Nucleus accumbens (tissue), 56 donors: Measurements from ENCODE around the gene DPT.
A peak's percentile ranks its signal among the peaks of the same experiment; 100 is the strongest.
"Not testable (repeated sequence)": the region's sequence is repeated elsewhere in the genome, so short reads cannot be mapped to it uniquely, and the experiment has no call there.

Source experiments
- DNase-seq, 56 donors: peaks; one replicate each; lab custom pipeline; 2025; lab: John Stamatoyannopoulos, UW

The DPT gene

DNA sequence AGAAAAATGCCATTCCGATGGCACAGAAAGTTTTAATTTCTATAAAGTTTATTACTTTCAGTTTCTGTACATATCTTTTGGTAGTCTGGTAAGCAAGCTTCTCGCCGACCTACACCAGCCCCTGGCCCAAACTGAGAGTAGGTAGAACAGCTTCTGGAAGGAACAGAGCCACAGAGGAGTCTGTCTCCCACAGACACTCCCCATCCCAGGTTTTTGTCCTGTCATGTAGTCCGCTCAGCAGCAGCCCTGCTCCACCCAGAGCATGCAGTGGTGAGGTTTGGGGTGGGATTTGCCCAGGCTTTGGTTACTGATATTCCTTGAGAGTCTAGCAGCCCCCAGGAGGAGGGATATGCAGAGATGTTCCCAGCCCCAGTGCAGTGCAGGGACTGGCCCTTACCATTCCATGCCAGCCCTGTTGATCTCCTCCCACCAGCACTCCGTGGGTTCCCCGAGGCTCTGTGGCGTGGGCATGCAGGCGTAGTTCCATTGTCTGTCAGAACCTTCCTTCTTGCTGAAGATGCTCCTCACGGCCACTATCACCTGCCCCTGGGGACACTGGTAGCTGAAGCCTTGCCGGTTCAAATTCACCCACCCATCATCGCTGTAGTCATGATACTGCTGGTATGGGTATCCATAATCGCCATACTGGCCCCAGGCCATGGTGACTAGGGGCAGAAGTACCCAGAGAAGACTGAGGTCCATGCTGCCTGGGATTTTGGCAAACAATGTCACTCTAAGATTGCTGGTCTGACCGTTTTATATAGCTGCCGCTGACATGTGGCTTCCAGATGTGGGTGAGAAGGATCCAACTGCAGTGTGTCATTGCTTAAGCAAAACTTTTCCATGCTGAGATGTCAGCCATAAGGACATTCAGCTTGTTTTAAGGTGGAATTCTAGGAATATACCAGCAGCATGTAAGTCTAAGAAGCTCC is at the start of gene DPT:
TSS of gene DPT (minus strand) at position 734 of the 932 bp plus-strand sequence. CDS start at position 702, 32 bp downstream.
- DNase-seq, result no peak

DNA sequence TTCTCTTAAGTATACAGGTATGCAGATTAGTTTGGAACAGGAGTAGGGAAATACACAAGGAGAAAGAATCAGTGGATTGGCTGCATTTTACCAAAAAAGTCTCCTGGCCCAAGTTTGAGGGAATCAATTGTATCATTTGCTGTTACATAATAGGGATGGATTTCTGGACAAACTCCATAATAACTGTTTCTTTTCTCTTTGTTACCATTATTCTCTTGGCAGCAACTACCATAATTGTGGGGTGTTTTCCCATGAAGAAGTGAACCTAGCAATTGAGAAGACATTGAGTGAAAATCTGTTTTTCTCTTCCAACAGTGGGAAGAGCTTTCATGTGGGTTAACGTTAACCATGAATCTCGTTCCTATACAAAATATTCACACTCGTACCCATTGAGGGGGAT is 46.4 kb upstream of the DPT start:
- no peak for DNase-seq

DNA sequence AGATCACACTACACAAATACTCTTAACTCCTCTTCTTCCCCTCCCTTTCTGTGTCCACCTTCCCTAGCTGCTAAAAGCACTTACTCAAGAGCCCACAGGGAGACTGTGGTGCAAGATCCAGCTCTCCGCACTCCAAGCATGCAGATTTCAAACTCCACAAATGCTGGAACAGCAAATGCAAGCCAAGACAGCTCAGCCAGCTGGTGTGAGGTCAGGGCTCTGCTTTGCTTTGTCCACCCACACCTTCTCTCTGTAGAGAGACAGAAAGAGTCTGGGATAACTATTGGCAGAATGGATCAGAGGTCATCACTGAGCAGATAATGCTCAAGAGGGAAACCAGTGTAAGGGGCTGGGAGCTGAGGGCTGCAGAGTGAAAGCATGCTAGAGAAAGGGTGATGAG is 45.2 kb upstream of the DPT start:
- no peak for DNase-seq

- no peak for DNase-seq
Measured at GRCh38 chr1:168772428-168773060, 43.5 kb upstream of the DPT start.

- DNase-seq, result no peak
Measured at GRCh38 chr1:168771104-168771630, 42.2 kb upstream of the DPT start.

DNA sequence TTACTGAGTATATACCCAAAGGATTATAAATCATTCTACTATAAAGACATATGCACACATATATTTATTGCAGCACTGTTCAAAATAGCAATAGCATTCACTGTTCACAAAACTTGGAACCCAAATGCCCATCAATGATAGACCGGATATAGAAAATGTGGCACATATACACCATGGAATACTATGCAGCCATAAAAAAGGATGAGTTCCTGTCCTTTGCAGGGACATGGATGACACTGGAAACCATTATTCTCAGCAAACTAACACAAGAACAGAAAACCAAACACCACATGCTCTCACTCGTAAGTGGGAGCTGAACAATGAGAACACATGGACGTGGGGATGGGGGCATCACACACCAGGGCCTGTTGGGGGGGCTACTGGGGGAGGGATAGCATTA is 40.9 kb upstream of the DPT start:
- not testable (repeated sequence) for DNase-seq

DNA sequence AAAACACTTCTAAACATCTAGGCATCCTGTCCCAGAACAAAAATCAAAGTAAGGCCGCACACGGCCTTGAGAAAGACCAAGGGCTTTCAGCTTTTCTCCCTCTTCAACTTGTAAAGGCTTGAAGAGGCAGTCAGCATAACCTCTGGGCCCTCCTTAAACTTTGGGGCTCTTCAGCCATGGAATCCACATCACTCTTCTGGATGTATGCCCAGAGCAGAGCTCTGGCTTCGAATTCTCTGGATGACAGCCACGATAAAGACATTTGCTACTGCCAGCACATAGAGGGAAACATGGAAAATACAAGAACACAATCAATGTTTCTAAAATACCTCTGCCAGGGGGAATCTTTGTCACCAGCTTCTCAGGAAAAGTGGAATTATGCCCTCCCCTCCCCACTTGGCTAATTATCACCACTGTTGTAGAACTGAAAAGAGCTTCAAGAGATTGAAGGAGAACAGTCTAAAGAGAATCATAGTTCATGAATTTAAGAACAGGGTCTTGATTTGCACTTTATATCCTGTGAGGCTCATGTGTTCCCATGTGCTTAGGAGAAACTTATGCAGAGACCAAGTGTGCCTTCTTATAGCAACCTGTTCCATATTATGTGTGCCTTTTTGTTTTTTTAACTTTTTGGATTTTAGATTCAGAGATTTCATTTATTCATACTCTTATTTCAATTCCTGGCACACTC is 39.0 kb upstream of the DPT start:
- DNase-seq, result peak in 6 of 56 donors; percentile 1 to 11 (median 5)

- no peak for DNase-seq
Measured at GRCh38 chr1:168766568-168766967, 37.6 kb upstream of the DPT start.

DNA sequence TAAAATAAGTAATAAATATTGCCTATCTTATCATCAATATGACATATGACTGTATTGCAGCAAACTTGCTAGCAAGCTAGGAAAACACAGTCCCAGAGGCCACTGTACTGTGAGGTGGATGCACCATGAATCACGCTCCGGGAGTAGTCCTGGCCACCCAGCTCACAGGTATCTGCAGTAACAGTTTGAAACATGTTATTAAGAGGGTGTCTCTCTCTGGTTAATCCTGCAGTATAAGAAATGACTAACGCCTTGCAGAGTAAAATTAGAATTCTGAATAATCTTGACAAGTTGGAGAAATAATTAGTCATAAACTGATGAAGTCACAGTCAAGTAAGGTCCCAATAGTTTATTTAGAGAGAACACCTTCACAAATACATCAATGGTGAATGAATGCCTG is 34.0 kb upstream of the DPT start:
- peak in 9 of 56 donors; percentile 1 to 36 (median 10) for DNase-seq

GRCh38 chr1:168762473-168762872 is 33.5 kb upstream of the DPT start:
- no peak for DNase-seq

DNA sequence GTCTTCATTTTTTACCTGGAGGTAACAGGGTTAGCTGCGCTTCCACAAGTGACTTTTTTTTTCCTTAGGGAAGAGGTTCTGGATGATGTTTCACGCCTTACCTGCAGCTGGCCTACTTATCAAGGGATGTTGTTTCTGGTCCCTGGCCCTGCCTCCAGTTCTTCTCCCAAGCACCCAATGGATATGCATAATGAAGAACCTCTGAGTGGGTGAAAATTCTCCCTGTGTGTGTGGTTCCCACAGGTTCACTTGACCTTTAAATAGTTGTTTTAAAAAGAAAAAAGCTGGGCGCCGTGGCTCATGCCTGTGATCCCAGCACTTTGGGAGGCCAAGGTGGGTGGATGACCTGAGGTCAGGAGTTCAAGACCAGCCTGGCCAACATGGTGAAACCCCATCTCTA is 31.8 kb upstream of the DPT start:
- DNase-seq, result no peak

- DNase-seq, result no peak
Measured at GRCh38 chr1:168760241-168760640, 31.2 kb upstream of the DPT start.

GRCh38 chr1:168759077-168759476 is 30.1 kb upstream of the DPT start:
- DNase-seq, result no peak

- DNase-seq, result no peak
Measured at GRCh38 chr1:168758503-168758902, 29.5 kb upstream of the DPT start.

DNA sequence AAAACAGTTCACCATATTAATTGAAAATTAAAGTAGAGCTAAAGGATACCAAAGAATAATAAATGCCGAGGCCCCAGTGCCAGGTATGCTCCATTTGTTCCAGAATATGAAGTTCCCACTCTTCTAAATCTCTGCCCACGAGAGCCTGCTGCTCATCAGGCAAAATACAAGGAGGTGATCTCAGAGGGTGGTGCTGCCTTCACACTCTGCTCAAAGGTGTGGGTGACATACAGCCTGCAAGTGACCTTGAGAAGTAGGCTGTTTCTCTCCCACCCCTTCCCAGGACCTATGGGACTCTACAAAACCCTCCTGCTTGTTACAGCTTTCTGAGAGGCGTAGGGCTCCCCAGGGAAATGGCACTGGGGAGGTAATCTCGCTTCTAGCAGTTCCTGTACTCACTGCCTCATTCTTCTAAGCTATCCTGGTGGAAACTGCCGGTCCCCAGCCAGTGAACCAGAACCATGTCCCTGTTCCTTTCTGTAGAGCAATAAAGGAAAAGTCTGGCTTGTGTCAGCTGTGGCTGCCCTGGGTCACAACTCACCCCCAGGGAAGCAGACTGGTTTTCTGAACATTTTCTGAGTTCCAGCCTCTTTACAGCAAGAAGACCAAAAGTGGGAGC is 26.9 kb upstream of the DPT start:
- DNase-seq, result peak in 4 of 56 donors; percentile 4 to 14 (median 10)

DNA sequence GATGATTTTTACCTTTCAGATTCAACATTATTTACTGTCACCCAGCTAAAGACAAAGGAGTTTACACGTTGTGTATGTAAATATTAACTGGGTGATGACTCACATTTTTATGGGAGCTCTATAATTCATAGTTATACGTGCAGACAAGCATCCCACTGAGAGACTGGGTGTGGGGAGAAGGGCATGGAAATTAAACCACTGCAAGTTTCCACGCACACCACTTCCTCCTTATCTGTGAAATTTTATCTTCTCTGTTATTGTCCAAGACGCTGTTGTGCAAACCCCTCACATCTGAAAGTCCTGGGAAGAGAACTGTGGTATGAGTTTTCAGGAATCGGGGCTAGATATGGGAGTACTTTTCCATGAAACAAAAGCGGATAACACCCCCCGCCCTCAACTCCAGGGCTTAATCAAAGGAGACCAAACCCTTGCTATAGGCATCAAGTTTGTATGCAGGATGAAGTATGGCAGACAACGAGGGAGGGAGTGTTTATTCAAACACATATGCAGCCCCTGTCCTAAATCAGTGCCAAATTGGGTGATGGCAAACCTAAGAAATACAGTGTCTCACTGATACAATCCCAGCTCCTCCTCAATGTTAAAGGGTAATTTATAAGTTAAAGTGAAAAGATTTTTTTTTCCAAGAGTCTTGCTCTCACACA is 23.3 kb upstream of the DPT start:
- DNase-seq, result no peak

GRCh38 chr1:168751195-168751650 is 22.2 kb upstream of the DPT start:
- DNase-seq, result no peak

GRCh38 chr1:168742994-168743650 is 14.1 kb upstream of the DPT start:
- DNase-seq, result no peak

GRCh38 chr1:168742386-168742785 is 13.4 kb upstream of the DPT start:
- no peak for DNase-seq
